HCEC 1CT (cell line): Measurements from ENCODE around the gene PCED1B.
"Not testable (repeated sequence)": the region's sequence is repeated elsewhere in the genome, so short reads cannot be mapped to it uniquely, and the experiment has no call there.

ENCODE experiments used
- DNase-seq: peaks from one replicate; pipeline ENCODE4 v3.0.0-alpha.2; 2017

The PCED1B gene

GRCh38 chr12:47126246-47126645, 46.8 kb downstream of the PCED1B start:
- DNase-seq = no peak

GRCh38 chr12:47131011-47131410, 51.6 kb downstream of the PCED1B start:
- DNase-seq = no peak

- no peak for DNase-seq
Measured at GRCh38 chr12:47134005-47134404, 54.6 kb downstream of the PCED1B start.

GRCh38 chr12:47135578-47135977, 56.2 kb downstream of the PCED1B start:
- DNase-seq = no peak

- no peak for DNase-seq
Measured at GRCh38 chr12:47139000-47139681, 59.7 kb downstream of the PCED1B start.

GRCh38 chr12:47141459-47141858, 62.0 kb downstream of the PCED1B start:
- no peak for DNase-seq

GRCh38 chr12:47144769-47145168, 65.3 kb downstream of the PCED1B start:
- DNase-seq = no peak

- DNase-seq = no peak
Measured at GRCh38 chr12:47145188-47145587, 65.8 kb downstream of the PCED1B start.

GRCh38 chr12:47147739-47148138, 68.3 kb downstream of the PCED1B start:
- no peak for DNase-seq

- DNase-seq = no peak
Measured at GRCh38 chr12:47149146-47149545, 69.7 kb downstream of the PCED1B start.

- no peak for DNase-seq
Measured at GRCh38 chr12:47152095-47152494, 72.7 kb downstream of the PCED1B start.

- no peak for DNase-seq
Measured at GRCh38 chr12:47155457-47156166, 76.2 kb downstream of the PCED1B start.

GRCh38 chr12:47156167-47156736, 76.8 kb downstream of the PCED1B start:
- DNase-seq = no peak

- DNase-seq = no peak
Measured at GRCh38 chr12:47158792-47159191, 79.4 kb downstream of the PCED1B start.

- DNase-seq = no peak
Measured at GRCh38 chr12:47159348-47159747, 79.9 kb downstream of the PCED1B start.

GRCh38 chr12:47160316-47161244, 81.2 kb downstream of the PCED1B start:
- DNase-seq = no peak

GRCh38 chr12:47164116-47164515, 84.7 kb downstream of the PCED1B start:
- no peak for DNase-seq

- DNase-seq = peak; percentile 23
Measured at GRCh38 chr12:47164724-47165439, 85.5 kb downstream of the PCED1B start.

GRCh38 chr12:47165934-47166333, 86.5 kb downstream of the PCED1B start:
- no peak for DNase-seq

- no peak for DNase-seq
Measured at GRCh38 chr12:47166365-47166764, 86.9 kb downstream of the PCED1B start.

- DNase-seq = not testable (repeated sequence)
Measured at GRCh38 chr12:47170281-47170680, 90.9 kb downstream of the PCED1B start.

GRCh38 chr12:47178014-47178413, 98.6 kb downstream of the PCED1B start:
- no peak for DNase-seq
